HEK293 (cell line): ENCODE results near the gene ERBB4.

Source experiments
- CTCF ChIP-seq: fragments of 450-650 bp; formaldehyde crosslinking; IDR thresholded peaks from 2 replicates; pipeline ENCODE4 v1.5.1; 2016; ENCODE audit warnings: missing biosample characterization, missing genetic modification characterization
- REST ChIP-seq: fragments of 450-650 bp; formaldehyde crosslinking; IDR thresholded peaks from 2 replicates; pipeline ENCODE4 v1.5.1; 2016; ENCODE audit warnings: missing biosample characterization, missing genetic modification characterization
- SP7 ChIP-seq: fragments of 450-650 bp; formaldehyde crosslinking; IDR thresholded peaks from 2 replicates; pipeline ENCODE4 v1.5.1; 2016; ENCODE audit warnings: missing biosample characterization, missing genetic modification characterization
- YY1 ChIP-seq: fragments of 450-650 bp; formaldehyde crosslinking; IDR thresholded peaks from 2 replicates; pipeline ENCODE4 v1.5.1; 2018; ENCODE audit warnings: missing biosample characterization, missing genetic modification characterization
- ZNF223 ChIP-seq: fragments of 450-650 bp; formaldehyde crosslinking; IDR thresholded peaks from 2 replicates; pipeline ENCODE4 v1.5.1; 2016; ENCODE audit warnings: missing biosample characterization, missing genetic modification characterization

GRCh38 chr2:211877061-211877460, 661.5 kb downstream of the ERBB4 start:
- TF ChIP-seq YY1 (tag by site-specific recombination) (no peak), ZNF223 (tag by site-specific recombination) (no peak), SP7 (tag by site-specific recombination) (no peak), REST (tag by site-specific recombination) (no peak), CTCF (no peak)
